ENCODE results near the gene GIMAP8.
"Not testable (repeated sequence)": the region's sequence is repeated elsewhere in the genome, so short reads cannot be mapped to it uniquely, and the experiment has no call there.

Gene GIMAP8

DNA sequence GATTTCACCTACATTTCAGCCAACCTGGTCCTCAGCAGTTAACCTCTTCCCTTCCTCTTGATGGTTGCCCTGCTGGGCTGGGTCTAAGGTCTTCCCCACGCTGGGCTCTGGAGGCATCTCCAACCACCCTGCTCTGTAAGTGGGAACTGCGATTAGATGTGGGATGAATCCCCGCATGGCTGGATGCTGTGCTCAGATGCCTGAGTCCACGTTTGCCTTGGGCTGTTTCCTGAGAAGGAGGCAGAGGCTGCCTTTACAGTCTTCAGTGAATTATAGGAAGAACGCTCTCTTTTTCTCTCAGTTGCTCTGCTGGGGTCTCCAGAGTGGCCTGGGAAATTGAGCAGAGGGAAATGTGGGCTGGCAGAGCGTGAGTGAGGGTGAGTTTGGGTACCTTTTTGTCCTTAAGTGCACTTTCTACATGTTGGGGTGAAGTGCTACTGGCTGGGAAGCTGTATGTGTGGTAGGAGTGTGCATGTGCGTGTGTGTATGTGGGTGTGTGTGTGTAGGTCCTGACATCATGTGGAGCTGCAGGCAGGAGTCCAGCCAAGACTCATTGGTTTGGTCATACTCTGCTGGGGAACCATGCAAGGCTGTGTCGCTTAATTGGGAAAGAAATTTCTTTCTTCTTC lies 1.5 kb downstream of the GIMAP8 start:
- DNase-seq (ENCODE audit: low read depth, low spot score) = no peak
- H3K4me3 ChIP-seq (ENCODE audit: low read length) = peak overlapping the region; percentile 44

DNA sequence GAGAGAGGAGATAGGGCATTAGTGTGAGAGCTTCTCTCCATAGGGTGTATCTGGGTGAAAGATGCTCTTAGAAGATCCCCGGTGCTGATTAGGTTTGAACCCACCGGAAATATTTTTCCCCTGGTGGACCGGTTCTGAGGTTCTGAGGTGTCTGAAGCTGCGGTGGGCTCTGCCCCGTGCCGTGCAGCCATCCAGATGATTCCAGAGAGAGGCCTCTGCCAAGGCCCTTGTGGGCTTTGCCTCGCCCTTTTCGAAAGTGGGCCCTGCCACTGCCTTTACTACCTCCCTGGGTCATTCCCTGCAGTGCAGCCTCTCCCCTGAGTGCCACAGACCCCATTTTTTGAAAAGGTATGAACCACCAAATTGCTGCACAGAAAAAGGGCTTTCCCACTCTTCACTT lies 2.8 kb downstream of the GIMAP8 start:
- DNase-seq (ENCODE audit: low read depth, low spot score) = no peak
- no peak overlapping the region for H3K4me3 ChIP-seq (ENCODE audit: low read length)

DNA sequence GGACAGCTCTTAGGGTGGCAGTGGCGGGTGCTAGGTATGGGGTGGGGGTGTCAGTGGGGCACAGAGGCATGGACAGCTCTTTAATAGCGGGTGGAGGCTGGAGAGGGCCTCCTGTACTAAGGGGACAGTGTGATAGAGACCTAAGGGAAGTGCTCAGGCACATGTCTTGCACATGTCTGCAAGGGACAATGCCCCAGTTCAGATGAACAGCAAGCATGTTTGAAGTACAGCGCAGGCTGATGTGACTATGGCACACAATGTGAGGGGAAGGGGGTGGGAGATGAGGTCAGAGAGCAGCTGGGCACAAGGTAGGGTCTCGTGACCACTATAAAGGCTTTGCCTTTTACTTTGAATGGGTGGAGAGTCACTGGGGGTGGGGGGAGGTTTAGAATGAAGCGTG lies 3.5 kb downstream of the GIMAP8 start:
- no peak for DNase-seq (ENCODE audit: low read depth, low spot score)
- no peak overlapping the region for H3K4me3 ChIP-seq (ENCODE audit: low read length)

DNA sequence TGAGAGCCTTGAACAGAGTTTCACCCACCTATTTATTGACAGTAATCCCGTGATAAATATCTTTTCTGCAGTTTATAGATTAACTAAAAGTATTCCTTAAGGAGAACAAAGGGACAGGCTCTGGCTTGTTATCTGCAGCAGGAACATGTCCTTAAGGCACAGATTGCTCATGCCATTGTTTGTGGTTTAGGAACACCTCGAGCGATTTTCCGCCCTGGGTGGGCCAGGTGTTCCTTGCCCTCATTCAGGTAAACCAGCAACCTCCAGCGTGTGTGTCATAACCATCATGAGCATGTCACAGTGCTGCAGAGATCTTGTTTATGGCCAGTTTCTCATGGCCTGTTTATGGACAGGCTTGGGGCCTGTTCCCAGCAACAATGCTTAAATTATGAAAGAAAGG lies 6.6 kb downstream of the GIMAP8 start:
- DNase-seq (ENCODE audit: low read depth, low spot score); H3K4me3 ChIP-seq (ENCODE audit: low read length): not testable (repeated sequence)

DNA sequence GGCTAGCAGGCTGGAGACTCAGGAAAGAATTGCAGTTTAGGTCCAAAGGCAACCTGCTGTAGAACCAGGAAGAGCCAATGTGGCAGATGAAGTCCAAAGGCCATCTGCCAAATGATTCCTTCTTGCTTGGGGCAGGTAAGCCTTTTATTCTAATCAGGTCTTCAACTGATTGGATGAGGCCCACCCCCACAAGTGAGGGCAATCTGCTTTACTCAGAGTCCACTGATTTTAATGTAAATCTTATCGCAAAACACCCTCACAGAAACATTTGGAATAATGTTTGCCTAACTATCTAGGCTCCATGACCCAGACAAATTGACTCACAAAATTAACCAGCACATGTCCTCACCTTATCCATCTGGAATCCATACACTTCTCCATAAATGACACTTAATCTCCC lies 7.8 kb downstream of the GIMAP8 start:
- H3K4me3 ChIP-seq (ENCODE audit: low read length) = no peak overlapping the region
- no peak for DNase-seq (ENCODE audit: low read depth, low spot score)

DNA sequence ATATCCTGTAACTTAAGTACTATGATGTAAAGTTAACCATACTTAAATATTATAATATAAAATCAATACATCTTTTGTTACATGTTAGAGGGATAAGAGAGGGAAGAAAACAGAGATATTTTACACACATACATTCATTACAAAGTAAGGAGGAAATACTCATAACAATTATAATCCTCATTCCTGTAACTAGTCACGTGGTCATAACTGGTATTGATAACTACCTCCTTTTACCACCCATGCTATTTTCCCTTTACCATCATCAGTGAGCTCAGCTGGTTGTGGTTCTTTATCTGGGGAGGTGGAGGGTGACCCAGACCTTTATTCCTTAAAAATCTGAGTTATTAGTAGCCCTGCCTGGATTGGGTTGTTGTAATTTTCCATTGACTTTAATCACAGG lies 8.3 kb downstream of the GIMAP8 start:
- no peak overlapping the region for H3K4me3 ChIP-seq (ENCODE audit: low read length)
- no peak for DNase-seq (ENCODE audit: low read depth, low spot score)

DNA sequence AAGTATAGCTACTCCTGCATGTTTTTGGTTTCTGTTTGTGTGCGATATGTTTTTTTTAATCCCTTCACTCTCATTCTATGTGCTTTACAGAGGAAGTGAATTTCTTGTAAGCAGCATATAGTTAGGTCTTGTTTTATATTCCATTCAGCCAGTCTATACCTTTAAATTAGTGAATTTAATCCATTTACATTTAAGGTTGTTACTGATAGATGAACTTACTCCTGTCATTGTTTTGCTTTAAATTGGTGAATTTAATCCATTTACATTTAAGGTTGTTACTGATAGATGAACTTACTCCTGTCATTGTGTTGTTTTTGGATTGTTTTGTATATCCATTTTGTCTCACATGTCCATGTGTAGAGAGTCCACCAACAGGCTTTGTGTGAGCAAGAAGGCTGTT lies 11.1 kb downstream of the GIMAP8 start:
- no peak overlapping the region for H3K4me3 ChIP-seq (ENCODE audit: low read length)
- no peak for DNase-seq (ENCODE audit: low read depth, low spot score)

DNA sequence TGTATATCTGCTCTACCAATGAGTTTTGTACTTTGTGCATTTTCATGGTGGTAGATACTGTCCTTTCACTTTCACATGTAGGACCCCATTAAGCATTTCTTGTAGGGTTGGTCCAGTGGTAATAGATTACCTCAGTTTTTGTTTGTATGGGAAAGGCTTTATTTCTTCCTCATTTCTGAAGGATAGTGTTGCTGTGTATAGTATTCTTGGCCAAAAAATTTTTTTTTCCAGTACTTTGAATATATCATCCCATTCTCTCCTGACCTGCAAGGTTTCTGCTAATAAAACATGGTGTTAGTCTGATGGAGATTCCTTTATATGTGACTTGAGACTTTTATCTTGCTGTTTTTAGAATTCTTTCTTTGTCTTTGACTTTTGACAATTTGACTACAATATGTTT lies 12.0 kb downstream of the GIMAP8 start:
- no peak overlapping the region for H3K4me3 ChIP-seq (ENCODE audit: low read length)
- DNase-seq (ENCODE audit: low read depth, low spot score) = no peak

DNA sequence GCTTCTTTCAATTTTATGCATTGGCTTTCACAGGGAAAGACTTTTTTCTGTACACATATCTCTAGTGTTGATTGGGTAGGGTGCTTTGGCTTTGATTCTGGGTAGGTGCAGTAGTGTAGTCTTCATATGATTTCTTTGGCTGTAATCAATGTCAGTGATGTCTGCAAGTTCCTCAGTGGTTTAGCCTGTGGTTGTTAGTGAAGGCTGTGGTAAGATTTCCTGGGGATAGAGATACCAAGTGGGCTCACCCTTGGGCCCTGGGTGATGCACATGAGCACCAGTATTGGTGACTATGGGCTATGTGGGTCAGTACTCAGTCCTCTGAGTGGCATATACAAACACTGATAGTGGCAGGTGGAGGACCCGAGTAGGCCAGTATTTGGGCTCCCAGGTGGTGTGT lies 13.0 kb downstream of the GIMAP8 start:
- no peak overlapping the region for H3K4me3 ChIP-seq (ENCODE audit: low read length)
- DNase-seq (ENCODE audit: low read depth, low spot score) = peak; percentile 43

DNA sequence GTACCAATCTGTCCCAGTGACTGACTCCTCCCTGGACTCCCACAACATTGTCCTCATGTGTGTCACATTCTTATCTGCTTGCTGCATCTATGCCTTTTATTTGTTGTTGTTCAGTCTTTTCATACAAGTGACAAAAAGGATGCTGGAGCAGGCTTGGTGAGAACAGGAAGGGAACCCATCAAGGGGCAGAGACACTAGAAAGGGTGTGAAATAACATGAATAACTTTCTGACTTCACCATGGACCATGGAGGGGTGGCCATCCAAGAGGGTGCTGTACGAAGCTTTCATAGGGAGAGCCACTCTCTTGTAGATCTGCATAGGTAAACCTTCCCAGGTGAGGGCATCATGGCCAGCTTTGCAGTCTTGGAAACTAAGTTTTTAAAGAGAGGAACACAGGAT lies 14.5 kb downstream of the GIMAP8 start:
- no peak overlapping the region for H3K4me3 ChIP-seq (ENCODE audit: low read length)

DNA sequence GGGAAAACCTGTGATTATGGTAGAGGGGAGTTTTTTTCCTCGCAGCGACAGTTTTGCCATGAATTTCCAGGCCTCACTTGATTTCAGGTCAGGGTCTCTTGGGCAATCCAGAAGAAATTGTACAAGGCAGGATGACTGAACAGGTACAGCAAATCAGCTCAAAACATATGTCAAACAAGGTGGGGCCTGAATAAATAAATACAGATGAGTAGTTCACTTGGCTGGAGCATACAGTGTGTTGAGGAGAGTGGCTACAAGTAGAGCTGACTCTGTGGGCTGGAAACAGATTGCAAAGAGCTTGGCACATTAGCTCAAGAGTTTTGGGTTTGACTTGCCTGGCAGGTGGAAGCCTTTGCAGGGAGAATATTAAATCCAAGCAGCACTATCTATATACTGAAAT lies 15.0 kb downstream of the GIMAP8 start:
- no peak overlapping the region for H3K4me3 ChIP-seq (ENCODE audit: low read length)
- no peak for DNase-seq (ENCODE audit: low read depth, low spot score)

More for the DNA sequence above, 14.5 kb downstream of the GIMAP8 start:
- DNase-seq (ENCODE audit: low read depth, low spot score) = no peak

DNA sequence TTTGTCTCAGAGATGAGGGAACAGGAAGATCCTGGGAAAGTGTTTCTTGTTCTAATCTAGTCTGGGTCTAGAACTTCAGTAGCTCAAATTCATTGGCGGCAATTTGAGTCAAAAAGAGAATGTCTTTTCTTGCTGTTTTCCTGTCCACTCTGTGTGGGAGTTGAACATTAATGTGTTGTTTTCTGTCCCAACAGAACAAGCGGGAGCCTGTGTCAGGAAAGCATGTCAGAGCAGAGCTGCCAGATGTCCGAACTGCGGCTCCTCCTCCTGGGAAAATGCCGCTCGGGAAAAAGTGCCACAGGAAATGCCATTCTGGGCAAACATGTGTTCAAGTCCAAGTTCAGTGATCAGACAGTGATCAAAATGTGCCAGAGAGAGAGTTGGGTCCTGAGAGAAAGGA lies 16.0 kb downstream of the GIMAP8 start:
- DNase-seq (ENCODE audit: low read depth, low spot score) = no peak
- no peak overlapping the region for H3K4me3 ChIP-seq (ENCODE audit: low read length)

DNA sequence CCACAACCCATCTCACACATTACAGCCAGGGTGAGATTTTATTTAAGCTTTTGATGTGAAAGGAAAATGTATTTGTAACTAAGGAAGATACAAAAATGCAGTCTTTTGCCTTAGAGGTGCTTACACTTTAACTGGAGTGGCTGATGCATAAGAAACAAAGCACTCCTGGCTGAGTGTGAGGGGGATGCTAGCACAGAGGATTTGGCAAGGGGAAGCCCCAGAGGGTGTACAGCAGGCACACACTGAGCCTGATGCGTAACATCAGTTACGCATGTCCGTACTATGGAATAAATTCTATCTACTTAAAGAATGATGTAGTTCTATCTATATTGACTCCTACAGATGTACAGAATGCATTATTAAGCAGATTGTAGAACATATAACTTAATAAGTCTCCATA lies 17.8 kb downstream of the GIMAP8 start:
- H3K4me3 ChIP-seq (ENCODE audit: low read length) = no peak overlapping the region
- no peak for DNase-seq (ENCODE audit: low read depth, low spot score)

DNA sequence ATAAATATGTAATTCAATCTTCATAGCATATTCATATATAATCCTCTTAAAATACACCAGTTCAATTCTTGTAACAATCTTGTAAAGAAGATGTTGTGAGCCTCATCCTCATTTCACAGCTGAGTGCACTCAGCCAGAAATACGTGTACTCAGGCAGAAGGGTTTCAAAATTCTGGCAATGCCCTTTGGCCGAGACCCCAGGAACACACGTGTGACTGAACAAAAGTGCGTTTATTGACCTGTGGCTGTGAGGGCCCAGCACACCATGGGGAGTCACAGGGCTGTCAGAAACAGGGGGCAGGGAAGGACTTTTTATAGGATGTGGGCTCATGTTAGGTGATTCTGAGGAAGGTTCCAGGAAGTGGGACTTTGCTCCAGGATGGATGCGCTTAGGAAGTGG lies 21.5 kb downstream of the GIMAP8 start:
- DNase-seq (ENCODE audit: low read depth, low spot score) = no peak
- H3K4me3 ChIP-seq (ENCODE audit: low read length) = no peak overlapping the region

DNA sequence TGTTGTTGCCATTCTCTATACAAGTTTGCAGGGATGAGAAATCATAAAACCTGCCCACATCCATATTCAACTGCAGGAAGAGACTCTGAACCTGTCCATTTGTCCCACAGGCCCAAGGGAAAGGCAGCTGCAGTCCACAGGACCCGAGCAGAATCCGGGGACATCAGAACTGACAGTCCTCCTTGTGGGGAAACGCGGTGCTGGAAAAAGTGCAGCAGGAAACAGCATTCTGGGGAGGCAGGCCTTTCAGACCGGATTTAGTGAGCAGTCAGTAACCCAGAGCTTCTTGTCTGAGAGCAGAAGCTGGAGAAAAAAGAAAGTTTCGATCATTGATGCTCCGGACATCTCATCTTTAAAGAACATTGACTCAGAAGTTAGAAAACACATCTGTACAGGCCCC lies 23.5 kb downstream of the GIMAP8 start:
- no peak for DNase-seq (ENCODE audit: low read depth, low spot score)
- no peak overlapping the region for H3K4me3 ChIP-seq (ENCODE audit: low read length)

DNA sequence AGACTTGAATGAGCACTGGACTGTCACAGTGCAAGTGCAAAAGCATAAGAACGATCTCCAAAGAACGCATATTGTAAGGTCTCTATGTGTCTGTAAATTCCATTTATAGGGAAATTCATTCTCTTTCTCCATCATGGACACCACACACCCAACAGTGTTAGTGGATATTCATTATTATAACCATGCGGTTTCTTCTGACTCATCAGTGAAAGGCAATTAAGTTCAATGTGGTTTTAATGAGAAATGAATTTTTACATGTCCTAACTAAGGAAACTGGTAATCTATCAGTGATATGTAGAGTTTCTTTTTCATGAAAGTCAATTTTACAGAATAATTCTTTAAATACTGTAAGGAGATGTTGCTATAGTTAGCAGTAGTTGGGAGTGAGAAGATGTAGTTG lies 25.9 kb downstream of the GIMAP8 start:
- H3K4me3 ChIP-seq (ENCODE audit: low read length) = no peak overlapping the region
- no peak for DNase-seq (ENCODE audit: low read depth, low spot score)

DNA sequence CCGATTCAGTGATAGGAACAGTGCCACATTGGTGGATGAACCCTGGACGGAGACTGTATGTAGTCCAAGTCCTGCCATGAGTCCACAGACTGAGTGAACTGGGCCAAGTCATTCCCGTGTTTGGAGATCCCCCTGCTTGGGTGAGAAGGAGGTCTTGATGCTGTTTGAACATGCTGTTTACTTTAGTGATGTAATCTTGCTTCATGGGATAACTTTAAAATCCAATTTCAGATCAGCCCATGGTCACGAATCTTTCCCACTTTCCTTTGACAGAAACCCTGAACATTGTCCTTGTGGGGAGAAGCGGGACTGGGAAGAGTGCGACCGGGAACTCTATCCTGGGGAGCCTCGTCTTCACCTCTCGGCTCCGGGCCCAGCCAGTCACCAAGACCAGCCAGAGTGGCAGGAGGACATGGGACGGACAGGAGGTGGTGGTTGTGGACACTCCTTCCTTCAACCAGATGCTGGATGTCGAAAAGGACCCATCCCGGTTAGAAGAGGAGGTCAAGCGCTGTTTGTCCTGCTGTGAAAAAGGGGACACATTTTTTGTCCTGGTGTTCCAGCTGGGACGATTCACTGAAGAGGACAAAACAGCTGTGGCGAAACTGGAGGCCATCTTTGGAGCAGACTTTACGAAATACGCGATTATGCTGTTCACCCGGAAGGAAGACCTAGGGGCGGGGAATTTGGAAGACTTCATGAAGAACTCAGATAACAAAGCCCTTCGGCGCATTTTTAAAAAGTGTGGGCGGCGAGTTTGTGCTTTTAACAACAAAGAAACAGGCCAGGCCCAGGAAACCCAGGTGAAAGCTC lies 26.6 kb downstream of the GIMAP8 start:
- H3K4me3 ChIP-seq (ENCODE audit: low read length) = no peak overlapping the region
- DNase-seq (ENCODE audit: low read depth, low spot score) = no peak

DNA sequence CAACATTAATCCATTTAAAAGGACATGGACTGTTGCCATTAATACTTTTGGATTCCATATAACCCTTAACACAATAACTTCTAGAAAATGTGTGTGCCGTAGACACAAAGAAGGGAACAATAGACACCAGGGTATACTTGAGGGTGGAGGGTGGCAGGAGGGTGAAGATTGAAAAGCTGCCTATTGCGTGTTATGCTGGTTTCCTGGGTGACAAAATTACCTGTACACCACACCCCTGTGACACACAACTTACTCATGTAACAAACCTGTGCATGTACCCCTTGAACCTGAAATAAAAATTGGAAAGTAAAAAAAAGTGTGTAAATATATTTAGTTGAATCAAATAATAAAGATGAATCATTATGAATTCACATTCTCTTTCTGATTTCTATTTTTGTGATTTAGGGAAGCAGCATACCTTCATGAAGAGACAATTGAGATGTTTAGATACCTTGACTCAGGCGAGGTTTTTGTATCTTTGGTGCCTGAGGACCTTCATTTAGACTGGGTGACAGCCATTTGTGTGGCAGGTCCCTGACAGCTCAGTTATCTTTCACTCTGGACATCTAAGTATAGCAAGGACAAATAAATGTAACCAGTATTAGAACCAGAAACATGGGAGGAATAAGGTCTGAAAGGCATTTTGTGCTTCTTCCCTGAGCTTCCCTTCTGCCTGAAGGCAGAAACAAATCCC lies 28.7 kb downstream of the GIMAP8 start:
- no peak for DNase-seq (ENCODE audit: low read depth, low spot score)
- H3K4me3 ChIP-seq (ENCODE audit: low read length) = no peak overlapping the region

DNA sequence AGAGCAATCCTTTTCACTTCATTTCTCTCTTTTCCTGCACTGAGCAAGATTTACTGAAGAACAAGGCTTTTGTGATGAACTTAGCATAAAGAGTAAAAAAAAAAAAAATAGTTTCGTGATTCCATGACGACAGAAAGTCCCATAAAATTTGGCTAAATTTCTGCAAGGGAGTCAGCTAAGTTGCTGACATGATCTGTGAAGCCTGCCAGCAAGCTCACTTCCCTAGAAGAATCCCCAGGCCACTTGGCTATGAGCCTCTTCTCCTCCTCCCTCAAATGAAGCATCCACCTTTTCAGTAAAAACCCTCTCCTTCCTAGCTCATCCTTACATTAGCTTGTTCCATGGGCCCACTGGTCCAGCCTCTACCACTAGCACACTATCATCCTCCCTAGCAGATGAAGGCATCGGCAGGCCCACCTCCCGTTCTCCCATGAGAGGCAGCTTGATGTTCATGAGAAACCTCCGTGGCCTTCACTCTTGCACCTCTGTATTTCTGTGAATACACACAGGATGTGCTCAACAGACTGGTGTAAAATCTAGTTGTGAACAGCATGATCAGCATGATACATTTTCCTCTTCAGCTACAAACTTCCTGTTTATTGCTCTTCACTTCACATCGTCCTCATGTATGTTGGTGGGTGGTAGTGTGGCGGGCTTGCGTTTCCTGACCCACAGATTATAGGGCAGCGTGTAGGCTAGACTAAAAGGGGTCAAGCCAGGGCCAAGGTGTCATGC lies 30.9 kb downstream of the GIMAP8 start:
- H3K4me3 ChIP-seq (ENCODE audit: low read length) = no peak overlapping the region
- no peak for DNase-seq (ENCODE audit: low read depth, low spot score)

DNA sequence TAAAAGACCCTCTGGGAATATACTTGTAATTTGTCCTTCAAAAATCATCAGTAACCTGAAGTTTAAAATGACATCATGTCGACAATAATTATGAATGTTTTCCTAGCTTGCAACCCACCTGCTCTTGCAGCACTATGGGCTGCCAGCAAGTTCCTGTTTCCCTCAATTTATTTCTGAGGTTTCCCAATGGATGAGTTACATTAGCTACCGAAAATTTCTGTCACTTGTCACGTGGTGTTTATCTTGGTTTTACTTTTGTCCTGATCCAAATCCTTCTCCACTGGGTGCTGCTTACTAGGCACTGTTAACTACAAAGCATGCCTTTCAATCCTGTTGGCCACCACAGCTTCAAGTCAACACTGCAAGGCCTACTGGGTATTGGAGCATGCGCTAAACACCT lies 31.5 kb downstream of the GIMAP8 start:
- no peak overlapping the region for H3K4me3 ChIP-seq (ENCODE audit: low read length)
- DNase-seq (ENCODE audit: low read depth, low spot score) = no peak
